Fibroblast of peridontal ligament (primary cell): ENCODE measurements around the gene PRIM1.
"Not testable (repeated sequence)": the region's sequence is repeated elsewhere in the genome, so short reads cannot be mapped to it uniquely, and the experiment has no call there.

Experiments
- DNase-seq: peaks from one replicate; pipeline ENCODE4 v3.0.0-alpha.2; 2010; ENCODE audit errors: extremely low read depth

PRIM1 gene

GRCh38 chr12:56716933-56717880 is 34.9 kb downstream of the PRIM1 start:
- DNase-seq = no peak

DNA sequence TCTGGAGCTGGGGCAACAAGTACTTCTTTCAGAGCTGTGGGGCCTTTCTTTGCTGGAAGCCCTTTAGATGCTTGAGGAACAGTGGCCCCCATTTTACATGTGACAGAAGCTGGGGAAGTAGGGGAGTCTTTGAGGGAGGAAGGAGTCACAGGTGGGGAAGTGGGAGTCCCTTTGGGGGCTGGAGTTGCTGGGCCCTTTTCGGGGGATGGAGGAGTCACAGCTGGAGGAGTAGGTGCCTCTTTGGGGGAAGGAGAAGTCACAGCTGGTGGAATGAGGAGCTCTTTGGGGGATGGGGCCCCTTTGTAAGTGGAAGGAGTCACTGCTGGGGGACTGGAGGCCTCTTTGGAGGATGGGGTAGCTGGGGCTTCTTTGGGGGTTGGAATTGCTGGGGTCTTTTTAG is 35.7 kb downstream of the PRIM1 start:
- no peak for DNase-seq

DNA sequence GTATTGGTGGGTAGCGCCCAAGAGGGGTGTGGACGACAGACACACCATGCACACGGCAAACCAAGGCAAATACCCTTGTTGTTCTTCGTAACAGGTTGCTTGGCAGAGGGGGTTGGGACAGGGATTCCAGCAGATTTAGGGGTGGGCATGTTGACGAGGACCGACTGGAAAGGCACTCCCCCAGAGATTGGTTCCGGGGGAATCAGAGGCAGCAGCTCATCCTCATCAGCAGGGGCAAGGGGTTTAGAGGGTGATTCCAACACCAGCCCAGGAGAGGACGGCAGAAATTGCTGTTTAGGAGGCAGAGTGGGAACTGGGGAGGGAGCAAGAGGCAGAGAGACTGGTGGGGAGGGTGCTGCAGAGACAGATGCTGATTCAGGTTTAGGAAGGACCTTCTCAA is 36.3 kb downstream of the PRIM1 start:
- DNase-seq = no peak

DNA sequence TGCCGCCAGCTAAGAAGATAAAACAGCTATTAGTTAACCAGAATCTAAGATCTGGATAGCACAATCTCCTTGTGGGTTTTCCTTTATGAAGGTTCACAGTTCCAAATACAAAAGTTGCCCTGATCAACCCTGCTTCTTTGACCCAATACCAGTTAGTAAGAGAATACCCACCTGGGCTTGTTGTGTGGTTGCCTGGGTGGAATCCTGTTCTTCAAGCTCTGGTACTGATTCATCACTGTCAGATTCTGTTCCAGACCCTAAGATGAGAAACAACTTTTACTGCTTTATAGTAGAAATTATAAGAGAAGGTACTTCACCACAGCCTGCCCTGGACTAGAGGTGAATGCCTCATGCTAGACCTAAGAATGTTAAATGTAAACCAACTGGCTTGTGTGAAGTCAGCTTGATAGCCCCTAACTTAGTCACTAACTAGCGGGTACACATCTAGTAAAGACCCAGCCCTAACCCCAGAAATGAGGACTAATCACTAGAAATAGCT is 37.6 kb downstream of the PRIM1 start:
- DNase-seq = no peak

DNA sequence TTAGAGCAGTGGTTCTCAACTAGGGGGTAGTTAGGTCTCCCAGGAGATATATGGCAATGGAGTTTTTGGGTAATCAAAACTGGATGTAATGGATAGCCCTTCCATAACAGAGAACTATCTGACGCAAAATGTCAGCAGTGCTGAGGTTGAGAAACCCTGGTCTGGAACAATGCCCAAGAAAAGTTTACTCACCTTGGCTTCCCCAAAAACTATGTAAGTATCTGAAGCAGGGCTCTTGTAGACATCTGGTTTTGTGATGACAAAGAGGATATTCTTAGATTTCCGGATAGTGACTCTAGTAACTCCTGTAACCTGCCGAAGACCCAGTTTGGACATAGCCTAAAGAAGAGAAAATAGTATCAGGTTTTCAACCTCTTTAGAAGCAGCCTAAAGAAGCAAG is 38.8 kb downstream of the PRIM1 start:
- DNase-seq = no peak

- DNase-seq = no peak
Observed at GRCh38 chr12:56709759-56710376, 42.3 kb downstream of the PRIM1 start.

DNA sequence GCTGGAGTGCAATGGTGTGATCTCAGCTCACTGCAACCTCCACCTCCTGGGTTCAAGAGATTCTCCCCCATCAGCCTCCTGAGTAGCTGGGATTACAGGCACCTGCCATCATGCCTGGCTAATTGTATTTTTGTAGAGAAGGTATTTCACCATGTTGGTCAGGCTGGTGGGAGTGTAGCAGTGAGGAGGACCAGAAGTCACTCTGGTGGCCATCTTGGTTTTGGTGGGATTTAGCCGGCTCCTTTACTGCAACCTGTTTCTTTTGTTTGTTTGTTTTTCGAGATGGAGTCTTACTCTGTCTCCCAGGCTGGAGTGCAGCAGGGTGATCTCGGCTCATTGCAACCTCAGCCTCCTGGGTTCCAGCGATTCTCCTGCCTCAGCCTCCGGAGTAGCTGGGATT is 47.6 kb downstream of the PRIM1 start:
- not testable (repeated sequence) for DNase-seq

DNA sequence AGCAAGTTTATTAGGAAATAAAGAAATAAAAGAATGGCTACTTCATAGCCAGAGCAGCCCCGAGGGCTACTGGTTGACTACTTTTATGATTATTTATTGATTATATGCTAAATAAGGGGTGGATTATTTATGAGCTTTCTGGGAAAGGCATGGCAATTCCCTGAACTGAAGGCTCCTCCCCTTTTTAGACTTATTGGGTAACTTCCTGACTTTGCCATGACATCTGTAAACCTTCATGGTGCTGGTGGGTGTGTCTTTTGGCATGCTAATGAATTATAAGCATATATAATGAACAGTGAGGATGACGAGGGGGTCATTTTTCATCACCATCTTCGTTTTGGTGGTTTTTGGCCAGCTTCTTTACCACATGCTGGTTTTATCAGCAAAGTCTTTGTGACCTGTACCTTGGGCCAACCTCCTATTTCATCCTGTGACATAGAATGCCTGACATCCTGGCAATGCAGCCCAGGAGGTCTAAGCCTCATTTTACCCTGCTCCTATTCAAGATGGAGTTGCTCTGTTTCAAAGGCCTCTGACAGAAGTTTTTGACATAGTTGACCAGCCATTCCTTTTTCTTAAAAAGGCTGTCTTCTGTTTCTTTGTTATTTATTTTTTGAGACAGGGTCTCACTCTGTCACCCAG is 53.0 kb downstream of the PRIM1 start:
- no peak for DNase-seq

DNA sequence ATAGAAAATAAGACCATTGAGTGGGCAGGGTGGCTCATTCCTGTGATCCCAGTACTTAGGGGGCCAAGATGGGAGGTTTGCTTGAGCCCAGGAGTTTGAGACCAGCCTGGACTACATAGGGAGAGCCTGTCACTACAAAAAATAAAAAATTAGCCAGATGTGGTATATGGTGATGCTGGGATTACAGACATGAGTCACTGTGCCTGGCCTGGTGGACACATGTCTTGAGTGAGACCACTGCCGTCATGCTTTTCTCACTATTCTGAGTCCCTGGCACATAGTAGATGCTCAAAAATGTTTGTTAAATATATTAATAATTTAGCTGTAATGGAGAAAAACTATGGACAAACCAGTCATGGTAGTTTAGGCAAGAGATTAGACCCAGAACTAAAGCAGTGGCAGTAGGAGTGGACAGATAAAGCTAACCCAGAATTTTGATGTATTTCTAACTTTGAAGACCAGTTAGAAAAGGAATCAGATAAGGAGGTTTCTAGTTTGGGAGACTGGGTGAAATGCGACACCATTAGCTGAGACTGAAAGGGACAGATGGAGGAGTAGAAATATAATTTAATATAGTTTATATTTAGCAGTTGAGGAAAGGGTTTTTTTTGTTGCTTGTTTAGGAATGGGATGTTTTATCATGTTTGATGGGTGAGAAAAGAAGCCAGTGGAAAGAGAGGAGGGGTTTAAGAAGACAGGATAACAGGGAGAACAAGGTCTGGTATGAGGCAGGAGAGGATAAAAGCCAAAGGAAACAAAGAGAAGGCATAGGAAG is 56.6 kb downstream of the PRIM1 start:
- DNase-seq = no peak

GRCh38 chr12:56694161-56694560 is 58.0 kb downstream of the PRIM1 start:
- DNase-seq = no peak

DNA sequence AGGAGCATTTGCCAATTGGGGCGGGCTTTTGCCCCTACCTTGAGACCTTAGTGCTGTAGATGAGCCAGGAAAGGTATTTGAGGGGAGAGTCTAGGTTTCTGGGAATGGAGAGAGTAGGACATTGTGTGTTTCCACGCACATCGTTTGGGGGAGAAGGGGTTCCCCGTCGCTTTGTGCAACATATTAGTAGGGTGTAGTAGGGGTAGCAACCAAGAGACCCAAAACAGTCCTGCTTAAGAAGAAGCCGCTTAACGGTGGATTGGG is 63.3 kb downstream of the PRIM1 start:
- no peak for DNase-seq

GRCh38 chr12:56688129-56688845 is 63.8 kb downstream of the PRIM1 start, which contains the start of gene PTGES3:
Gene PTGES3 (minus strand): TSS chr12:56688284. CDS start chr12:56687999, 285 bp downstream.
- DNase-seq = peak; percentile 97

DNA sequence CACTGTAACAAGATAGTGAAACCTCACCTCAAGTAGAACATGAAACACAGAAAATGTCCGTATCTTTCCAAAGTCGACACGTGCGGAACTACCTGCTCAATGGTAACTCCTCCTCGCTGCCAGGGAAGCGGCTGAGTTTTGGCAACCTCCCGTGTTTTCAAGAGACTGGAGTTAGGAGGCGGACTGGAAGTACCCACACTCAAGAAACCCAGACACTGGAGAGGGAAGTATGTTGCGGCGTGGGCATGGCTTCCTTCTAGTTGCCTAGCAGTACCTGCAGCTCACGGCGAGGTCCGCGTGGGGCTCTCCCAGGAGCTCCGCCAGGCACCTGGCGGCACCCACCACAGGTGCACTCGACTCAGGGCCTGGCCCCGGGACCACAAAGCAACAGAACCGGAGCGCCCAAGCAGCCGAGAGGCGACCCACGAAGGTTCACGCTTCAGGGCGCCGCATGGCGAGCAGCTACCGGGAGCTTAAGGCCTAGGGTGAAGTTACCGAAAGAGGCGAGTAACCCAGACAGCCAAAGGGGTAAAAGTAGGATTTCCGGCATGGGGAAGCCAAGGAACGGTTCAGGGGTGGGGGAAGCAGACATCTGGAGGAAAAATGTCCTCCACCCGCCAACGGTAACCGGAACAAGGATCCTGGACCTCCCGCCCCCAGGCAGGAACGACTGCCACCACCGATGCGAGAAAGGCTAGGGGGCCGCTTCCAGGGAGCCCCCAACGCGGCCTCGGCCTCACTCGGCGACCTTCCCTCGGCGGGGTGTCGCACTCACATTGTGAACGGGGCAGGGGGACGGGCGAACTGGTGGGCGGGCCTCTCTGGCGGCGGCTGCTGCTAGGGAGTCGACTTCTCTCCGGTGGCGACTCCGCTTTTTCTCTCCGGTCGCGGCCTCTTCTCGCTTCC is 64.6 kb downstream of the PRIM1 start:
- DNase-seq = peak; percentile 31

GRCh38 chr12:56684745-56685359 is 67.3 kb downstream of the PRIM1 start:
- peak; percentile 19 for DNase-seq

- no peak for DNase-seq
Observed at GRCh38 chr12:56682323-56682722, 69.8 kb downstream of the PRIM1 start.
